A673 (cell line): Measurements from ENCODE around the gene METRN.
A peak's percentile ranks its signal among the peaks of the same experiment; 100 is the strongest.
"Not testable (repeated sequence)": the region's sequence is repeated elsewhere in the genome, so short reads cannot be mapped to it uniquely, and the experiment has no call there.

ENCODE experiments used
- EZH2 ChIP-seq: fragments of 200-600 bp; sonication (generic); IDR thresholded peaks from 2 replicates; pipeline ENCODE4 v1.6.1; 2017; ENCODE audit warnings: borderline replicate concordance, low read depth, mild to moderate bottlenecking, mixed read lengths, antibody characterized with exemption, low read length; ENCODE audit not compliant: poor library complexity, severe bottlenecking
- TF ChIP-seq, protein P1 (sequence below): fragments of 300-800, 200-600 bp; sonication (generic); conservative IDR thresholded peaks from 2 replicates; pipeline ENCODE4 v1.5.1; 2017; ENCODE audit warnings: low read depth, mild to moderate bottlenecking, antibody characterized with exemption, low read length, moderate library complexity, mixed read lengths

DNA sequence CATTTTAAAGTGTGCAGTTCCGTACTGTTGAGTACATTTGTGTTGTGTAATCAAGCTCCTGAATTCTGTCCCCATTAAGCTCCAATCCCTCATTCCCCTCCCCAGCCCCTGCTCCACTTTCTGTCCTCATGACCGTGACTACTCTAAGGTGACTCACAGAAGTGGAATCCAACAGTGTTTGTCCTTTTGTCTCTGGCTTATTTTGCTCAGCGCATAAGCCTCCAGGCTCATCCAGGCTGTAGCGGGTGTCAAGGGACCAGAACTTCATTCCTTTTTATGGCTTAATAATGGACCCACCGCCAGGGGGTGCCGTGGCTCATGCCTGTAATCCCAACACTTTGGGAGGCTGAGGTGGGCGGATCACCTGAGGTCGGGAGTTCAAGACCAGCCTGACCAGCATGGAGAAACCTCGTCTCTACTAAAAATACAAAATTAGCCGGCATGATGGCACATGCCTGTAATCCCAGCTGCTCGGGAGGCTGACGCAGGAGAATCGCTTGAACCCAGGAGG, 2.1 kb upstream of the METRN start:
- not testable (repeated sequence) for TF ChIP-seq EZH2
- TF ChIP-seq, protein P1, sequence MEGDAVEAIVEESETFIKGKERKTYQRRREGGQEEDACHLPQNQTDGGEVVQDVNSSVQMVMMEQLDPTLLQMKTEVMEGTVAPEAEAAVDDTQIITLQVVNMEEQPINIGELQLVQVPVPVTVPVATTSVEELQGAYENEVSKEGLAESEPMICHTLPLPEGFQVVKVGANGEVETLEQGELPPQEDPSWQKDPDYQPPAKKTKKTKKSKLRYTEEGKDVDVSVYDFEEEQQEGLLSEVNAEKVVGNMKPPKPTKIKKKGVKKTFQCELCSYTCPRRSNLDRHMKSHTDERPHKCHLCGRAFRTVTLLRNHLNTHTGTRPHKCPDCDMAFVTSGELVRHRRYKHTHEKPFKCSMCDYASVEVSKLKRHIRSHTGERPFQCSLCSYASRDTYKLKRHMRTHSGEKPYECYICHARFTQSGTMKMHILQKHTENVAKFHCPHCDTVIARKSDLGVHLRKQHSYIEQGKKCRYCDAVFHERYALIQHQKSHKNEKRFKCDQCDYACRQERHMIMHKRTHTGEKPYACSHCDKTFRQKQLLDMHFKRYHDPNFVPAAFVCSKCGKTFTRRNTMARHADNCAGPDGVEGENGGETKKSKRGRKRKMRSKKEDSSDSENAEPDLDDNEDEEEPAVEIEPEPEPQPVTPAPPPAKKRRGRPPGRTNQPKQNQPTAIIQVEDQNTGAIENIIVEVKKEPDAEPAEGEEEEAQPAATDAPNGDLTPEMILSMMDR = peak; percentile 55
